Measurements from ENCODE around the gene NOL11.
"Not testable (repeated sequence)": the region's sequence is repeated elsewhere in the genome, so short reads cannot be mapped to it uniquely, and the experiment has no call there.

Gene NOL11

DNA sequence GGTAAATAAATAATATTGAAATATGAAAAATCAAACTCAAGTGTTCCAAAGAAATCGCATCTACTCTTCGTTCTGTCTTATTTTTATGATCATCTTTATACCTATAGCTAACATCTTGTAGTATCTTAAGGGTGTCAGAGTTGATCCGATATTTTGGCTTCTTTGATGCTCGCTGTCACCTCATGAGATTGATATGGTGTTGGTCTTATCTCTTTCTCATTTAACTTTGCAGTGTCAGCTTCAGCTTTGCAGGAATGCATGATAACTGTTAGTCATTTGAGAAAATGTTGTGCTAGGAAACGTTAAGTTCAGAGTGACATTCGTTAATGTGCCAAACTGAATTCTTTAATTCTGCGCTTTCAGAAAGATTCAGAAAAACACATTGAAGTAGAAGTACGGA lies 19.4 kb downstream of the NOL11 start:
- no peak for DNase-seq (ENCODE audit: low read depth)
- H3K4me3 ChIP-seq (ENCODE audit: low read length) = no peak overlapping the region
- TF ChIP-seq, protein P1, sequence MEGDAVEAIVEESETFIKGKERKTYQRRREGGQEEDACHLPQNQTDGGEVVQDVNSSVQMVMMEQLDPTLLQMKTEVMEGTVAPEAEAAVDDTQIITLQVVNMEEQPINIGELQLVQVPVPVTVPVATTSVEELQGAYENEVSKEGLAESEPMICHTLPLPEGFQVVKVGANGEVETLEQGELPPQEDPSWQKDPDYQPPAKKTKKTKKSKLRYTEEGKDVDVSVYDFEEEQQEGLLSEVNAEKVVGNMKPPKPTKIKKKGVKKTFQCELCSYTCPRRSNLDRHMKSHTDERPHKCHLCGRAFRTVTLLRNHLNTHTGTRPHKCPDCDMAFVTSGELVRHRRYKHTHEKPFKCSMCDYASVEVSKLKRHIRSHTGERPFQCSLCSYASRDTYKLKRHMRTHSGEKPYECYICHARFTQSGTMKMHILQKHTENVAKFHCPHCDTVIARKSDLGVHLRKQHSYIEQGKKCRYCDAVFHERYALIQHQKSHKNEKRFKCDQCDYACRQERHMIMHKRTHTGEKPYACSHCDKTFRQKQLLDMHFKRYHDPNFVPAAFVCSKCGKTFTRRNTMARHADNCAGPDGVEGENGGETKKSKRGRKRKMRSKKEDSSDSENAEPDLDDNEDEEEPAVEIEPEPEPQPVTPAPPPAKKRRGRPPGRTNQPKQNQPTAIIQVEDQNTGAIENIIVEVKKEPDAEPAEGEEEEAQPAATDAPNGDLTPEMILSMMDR (conservative IDR thresholded peaks at IDR 0.05; ENCODE audit: low read length) = no peak

- H3K4me3 ChIP-seq (ENCODE audit: low read length) = no peak overlapping the region
- DNase-seq (ENCODE audit: low read depth) = no peak
- TF ChIP-seq, protein P1 (conservative IDR thresholded peaks at IDR 0.05; ENCODE audit: low read length) = no peak
Measured at GRCh38 chr17:67742025-67742424, 24.3 kb downstream of the NOL11 start.

GRCh38 chr17:67746704-67747571 lies 29.2 kb downstream of the NOL11 start:
- no peak for DNase-seq (ENCODE audit: low read depth)
- TF ChIP-seq, protein P1 (conservative IDR thresholded peaks at IDR 0.05; ENCODE audit: low read length) = no peak

DNA sequence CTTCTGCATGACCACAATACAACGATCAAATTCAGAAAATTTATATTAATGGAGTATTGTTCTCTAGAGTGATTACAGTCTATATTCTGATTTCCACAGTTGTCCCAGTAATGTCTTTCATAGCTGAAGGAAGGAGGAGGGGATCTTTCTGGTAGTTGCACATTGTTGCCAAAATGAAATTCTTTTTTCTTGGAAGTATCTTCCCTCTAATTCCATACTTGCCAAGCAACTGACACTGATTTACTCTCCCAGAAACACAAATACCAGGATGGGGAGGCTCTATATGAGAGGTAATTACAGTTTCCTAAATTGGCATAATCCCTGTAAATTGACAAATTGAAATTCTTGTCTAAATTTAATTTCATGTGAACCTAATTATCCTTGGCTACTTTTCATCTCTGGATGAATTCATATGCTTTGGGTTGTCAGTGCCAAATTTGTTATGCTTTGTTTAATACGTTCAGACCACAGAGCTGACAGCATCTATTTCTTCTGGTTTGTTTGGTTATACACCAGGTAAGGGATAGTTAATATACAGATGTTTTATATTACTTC lies 30.0 kb downstream of the NOL11 start:
- TF ChIP-seq, protein P1 (conservative IDR thresholded peaks at IDR 0.05; ENCODE audit: low read length) = no peak
- no peak overlapping the region for H3K4me3 ChIP-seq (ENCODE audit: low read length)
- DNase-seq (ENCODE audit: low read depth) = no peak

More at GRCh38 chr17:67746704-67747571, 29.2 kb downstream of the NOL11 start:
- H3K4me3 ChIP-seq (ENCODE audit: low read length) = no peak overlapping the region

DNA sequence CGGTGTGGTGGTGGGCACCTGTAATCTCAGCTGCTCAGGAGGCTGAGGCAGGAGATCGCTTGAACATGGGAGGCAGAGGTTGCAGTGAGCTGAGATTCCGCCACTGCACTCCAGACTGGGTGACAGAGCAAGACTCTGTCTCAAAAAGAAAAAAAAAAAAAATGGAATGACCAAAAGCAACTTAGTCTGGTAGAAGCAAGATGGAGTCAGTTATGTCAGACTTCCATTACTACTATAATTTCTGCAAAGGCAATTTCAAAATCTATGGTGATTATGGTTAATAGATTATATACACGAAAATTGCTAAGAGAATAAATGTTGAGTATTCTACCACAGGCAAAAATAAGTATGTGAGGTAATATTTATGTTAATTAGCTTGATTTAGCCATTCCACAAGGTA lies 32.3 kb downstream of the NOL11 start:
- TF ChIP-seq, protein P1 (conservative IDR thresholded peaks at IDR 0.05; ENCODE audit: low read length) = no peak
- H3K4me3 ChIP-seq (ENCODE audit: low read length) = no peak overlapping the region
- DNase-seq (ENCODE audit: low read depth) = no peak

DNA sequence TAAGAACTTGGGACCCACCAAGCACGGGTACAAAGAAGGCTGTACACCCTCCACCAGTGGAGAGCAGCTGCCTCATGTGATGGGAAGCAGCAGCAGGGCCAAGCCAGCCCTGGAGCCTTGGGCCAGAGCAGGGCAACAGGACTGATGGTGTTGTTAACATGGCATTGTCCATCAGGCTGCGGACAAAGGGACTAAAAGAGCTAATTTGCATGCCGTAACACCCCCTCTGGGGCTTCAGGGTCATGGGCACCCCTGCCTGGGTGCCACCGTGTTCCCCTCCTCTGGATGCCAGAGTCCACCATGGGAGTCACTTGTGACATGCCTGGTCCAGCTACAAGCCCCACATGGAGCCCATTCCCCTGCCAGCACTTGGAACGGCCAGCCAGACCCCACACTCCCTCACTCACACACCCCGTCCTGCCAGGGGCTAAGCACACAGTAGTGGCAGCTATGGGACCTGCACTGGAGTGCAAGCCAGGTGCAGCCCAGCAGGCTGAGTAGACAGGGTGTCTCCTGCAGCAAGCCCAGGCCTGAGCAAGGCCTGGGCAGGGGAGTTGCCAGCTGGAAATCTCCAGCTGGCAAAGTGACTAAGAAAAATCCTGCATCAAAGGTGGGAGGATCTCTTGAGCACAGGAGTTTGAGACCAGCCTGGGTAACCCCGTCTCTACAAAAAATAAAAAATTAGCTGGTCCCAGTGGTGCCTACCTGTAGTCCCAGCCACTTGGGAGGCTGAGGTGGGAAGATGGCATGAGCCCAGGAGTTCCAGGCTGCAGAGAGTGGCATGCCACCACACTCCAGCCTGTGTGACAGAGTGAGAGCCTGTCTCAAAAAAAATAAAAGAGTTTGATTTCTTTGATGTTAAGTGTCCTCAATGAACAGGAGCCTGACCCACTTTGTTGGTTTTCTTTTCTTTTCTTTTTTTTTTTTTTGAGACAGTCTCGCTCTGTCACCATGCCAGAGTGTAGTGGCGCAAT lies 33.7 kb downstream of the NOL11 start:
- H3K4me3 ChIP-seq (ENCODE audit: low read length) = no peak overlapping the region
- TF ChIP-seq, protein P1 (conservative IDR thresholded peaks at IDR 0.05; ENCODE audit: low read length) = no peak
- DNase-seq (ENCODE audit: low read depth) = no peak

DNA sequence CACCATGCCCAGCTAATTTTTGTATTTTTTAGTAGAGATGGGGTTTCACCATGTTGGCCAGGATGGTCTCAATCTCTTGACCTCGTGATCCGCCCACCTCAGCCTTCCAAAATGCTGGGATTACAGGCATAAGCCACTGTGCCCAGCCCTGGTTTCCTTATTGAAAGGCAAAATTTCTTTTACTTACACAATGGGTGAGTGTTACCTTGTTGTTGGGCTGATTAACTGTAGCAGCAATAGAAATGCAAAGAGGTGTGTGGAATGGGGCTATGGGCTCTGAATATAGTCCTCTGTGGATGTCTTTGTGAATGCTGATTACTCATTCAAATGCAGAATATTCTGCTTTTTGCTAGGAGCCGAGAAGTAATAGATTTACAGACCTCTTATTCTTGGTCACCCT lies 34.4 kb downstream of the NOL11 start:
- H3K4me3 ChIP-seq (ENCODE audit: low read length); DNase-seq (ENCODE audit: low read depth): not testable (repeated sequence)
